Osteoblast (primary cell): Measurements from ENCODE around the gene OSBPL5. TPM values are rescaled to one million over a fixed set of nuclear protein-coding genes. Genes with fewer than 3 reads are reported as not detected.
A peak's percentile ranks its signal among the peaks of the same experiment; 100 is the strongest.

Experiments used
- DNase-seq: peaks from one replicate; pipeline ENCODE4 v3.0.0; 2011; ENCODE audit warnings: low spot score, mixed read lengths; ENCODE audit not compliant: insufficient read length; ENCODE audit errors: missing footprints
- H2AFZ ChIP-seq: 2 replicates; pipeline ENCODE4 v1.6.0; 2011; ENCODE audit warnings: mild to moderate bottlenecking, low read length
- H3K27ac ChIP-seq: 2 replicates; pipeline ENCODE4 v1.5.1; 2011; ENCODE audit warnings: mild to moderate bottlenecking, low read depth, low read length, moderate library complexity
- H3K27me3 ChIP-seq: 2 replicates; pipeline ENCODE4 v1.6.0; 2012; ENCODE audit warnings: mild to moderate bottlenecking, control low read depth, inconsistent platforms, low read length, moderate library complexity; ENCODE audit not compliant: insufficient read depth
- H3K36me3 ChIP-seq: 2 replicates; pipeline ENCODE4 v1.5.1; 2011; ENCODE audit warnings: mild to moderate bottlenecking, low read length, control low read depth, moderate library complexity; ENCODE audit not compliant: insufficient read depth
- H3K4me1 ChIP-seq: 2 replicates; pipeline ENCODE4 v1.5.1; 2011; ENCODE audit warnings: mild to moderate bottlenecking, low read length, control low read depth, moderate library complexity; ENCODE audit not compliant: insufficient read depth
- H3K4me2 ChIP-seq: 2 replicates; pipeline ENCODE4 v1.6.0; 2011; ENCODE audit warnings: mild to moderate bottlenecking, low read length; ENCODE audit not compliant: insufficient read depth
- H3K4me3 ChIP-seq: fragments of 200-600 bp; sonication (generic); 3 replicates; pipeline ENCODE4 v1.5.1; 2012; ENCODE audit warnings: mild to moderate bottlenecking, low read length, inconsistent platforms; ENCODE audit not compliant: insufficient read depth
- H3K79me2 ChIP-seq: 2 replicates; pipeline ENCODE4 v1.6.0; 2012; ENCODE audit warnings: mild to moderate bottlenecking, low read length, control low read depth, inconsistent platforms; ENCODE audit not compliant: insufficient read depth
- H3K9me3 ChIP-seq: 2 replicates; pipeline ENCODE4 v1.5.1; 2011; ENCODE audit warnings: low read depth, low read length, control low read depth
- H4K20me1 ChIP-seq: 2 replicates; pipeline ENCODE4 v1.6.0; 2012; ENCODE audit warnings: mild to moderate bottlenecking, low read length, control low read depth; ENCODE audit not compliant: insufficient read depth
- CTCF ChIP-seq: IDR thresholded peaks from 2 replicates; pipeline ENCODE4 v1.5.1; 2011; ENCODE audit warnings: mild to moderate bottlenecking, low read depth, low read length, moderate library complexity; ENCODE audit errors: extremely low read depth
- total RNA-seq: library from RNA; depleted of rRNA; stranded (reverse); fragments of >200 nt; gene quantifications from 2 replicates; pipeline ENCODE4 v1.2.3, GENCODE V29; 2012

OSBPL5 gene
- total RNA-seq, 1 donor, result 49.9 TPM

DNA sequence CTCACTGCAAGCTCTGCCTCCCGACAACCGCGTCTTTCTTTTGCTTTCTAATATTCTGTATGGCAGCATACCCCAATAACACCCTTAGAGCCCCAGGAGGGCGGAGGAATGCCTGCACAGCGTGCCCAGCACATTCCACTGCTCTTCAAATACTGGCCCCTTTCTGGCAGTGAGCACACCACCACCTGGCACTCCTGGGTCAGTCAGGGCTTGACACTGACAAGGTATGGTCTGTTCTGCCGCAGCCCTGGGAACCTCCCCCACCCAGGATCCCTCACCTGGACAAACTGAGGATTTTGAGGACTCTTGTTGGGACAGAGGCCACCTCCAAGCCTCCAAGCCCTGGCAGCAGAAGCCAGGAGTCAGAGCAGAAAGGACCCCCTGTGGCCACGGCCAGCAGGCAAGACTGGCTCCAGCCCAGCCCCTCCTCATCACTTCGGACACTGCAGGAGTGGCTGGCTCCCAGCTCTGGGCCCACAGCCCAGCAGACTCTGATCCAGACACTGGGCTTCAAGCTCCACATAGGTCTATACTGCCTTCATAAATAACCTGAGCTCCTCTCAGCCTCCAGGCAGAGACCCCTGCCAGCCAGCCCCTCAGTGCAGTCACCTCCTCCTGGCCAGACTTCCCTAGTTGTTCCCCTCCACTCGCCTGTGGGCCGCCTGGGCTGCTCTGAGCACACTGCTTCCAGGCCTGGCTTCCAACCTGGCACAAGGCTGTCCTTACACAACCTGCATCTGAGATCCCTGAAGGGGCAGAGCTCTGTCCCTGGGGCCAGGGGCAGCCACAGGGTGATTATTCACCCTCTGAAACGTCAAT, 122.4 kb downstream of the OSBPL5 start:
- H3K4me1 ChIP-seq, result peaks cover 16% of the 10 kb centered on the region
- H3K27ac ChIP-seq, result peak overlapping the region; percentile 47
- no peak overlapping the region for H2AFZ ChIP-seq
- H3K36me3 ChIP-seq, result peaks cover 70% of the 10 kb centered on the region
- H3K27me3 ChIP-seq, result no peaks in the 10 kb centered on the region
- DNase-seq, result peak; percentile 58
- no peak for TF ChIP-seq CTCF
- H3K4me2 ChIP-seq, result no peak overlapping the region
- peaks cover 56% of the 10 kb centered on the region for H4K20me1 ChIP-seq
- no peak overlapping the region for H3K4me3 ChIP-seq
- no peaks in the 10 kb centered on the region for H3K9me3 ChIP-seq
- peaks cover 73% of the 10 kb centered on the region for H3K79me2 ChIP-seq

DNA sequence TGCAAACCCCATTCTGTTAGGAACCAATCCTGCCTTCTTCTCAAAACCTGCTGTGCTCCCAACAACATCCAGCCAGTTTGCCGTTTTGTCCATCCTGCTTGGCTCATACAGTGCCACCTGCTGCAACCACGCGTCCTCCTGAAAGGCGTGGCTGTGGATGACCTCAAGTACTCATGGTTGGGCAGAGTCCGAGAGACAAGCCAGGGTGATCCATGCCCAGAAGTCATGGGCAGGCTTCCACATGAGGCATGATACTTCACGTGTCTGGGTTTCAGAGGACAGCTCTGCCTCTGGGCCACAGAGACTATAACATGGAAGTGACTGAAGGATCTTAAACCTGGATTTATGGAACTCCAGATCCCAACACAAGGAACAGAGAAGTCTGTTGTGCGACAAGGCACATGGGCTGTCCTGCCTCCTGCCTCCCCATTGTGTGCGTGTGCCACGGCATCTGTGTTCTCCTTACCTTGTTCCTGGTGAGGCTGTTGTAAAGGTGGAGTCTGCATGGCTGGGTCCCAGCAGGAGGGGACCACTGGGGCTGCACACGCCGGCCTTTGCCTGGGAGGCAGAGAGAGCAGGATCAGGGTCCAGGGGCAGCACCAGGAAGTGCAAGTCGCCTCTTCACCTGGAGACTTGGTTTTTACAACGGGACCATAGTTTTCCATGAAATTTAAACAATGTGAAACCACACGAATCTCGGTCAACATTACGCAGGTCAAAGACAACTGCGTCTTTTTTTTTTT, 123.2 kb downstream of the OSBPL5 start:
- DNase-seq, result peak; percentile 87
- Histone ChIP-seq H3K27me3 (no peaks in the 10 kb centered on the region), H3K79me2 (peaks cover 69% of the 10 kb centered on the region), H3K9me3 (no peaks in the 10 kb centered on the region), H2AFZ (no peak overlapping the region), H3K36me3 (peaks cover 71% of the 10 kb centered on the region), H3K27ac (no peak overlapping the region), H4K20me1 (peaks cover 55% of the 10 kb centered on the region), H3K4me3 (no peak overlapping the region), H3K4me1 (peaks cover 16% of the 10 kb centered on the region), H3K4me2 (no peak overlapping the region)
- TF ChIP-seq CTCF, result no peak

- H3K79me2 ChIP-seq, result peaks cover 63% of the 10 kb centered on the region
- no peaks in the 10 kb centered on the region for H3K9me3 ChIP-seq
- H3K4me1 ChIP-seq, result peaks cover 16% of the 10 kb centered on the region
- H3K4me3 ChIP-seq, result no peak overlapping the region
- no peak overlapping the region for H2AFZ ChIP-seq
- H3K27ac ChIP-seq, result no peak overlapping the region
- peaks cover 72% of the 10 kb centered on the region for H3K36me3 ChIP-seq
- no peak overlapping the region for H3K4me2 ChIP-seq
- no peaks in the 10 kb centered on the region for H3K27me3 ChIP-seq
- no peak for TF ChIP-seq CTCF
- peaks cover 52% of the 10 kb centered on the region for H4K20me1 ChIP-seq
- DNase-seq, result peak; percentile 23
Measured at GRCh38 chr11:3040881-3041280, 124.2 kb downstream of the OSBPL5 start.

- Histone ChIP-seq H3K36me3 (peaks cover 83% of the 10 kb centered on the region), H4K20me1 (peaks cover 29% of the 10 kb centered on the region), H3K4me2 (no peak overlapping the region), H3K27ac (no peak overlapping the region), H3K9me3 (no peaks in the 10 kb centered on the region), H3K4me1 (peaks cover 2% of the 10 kb centered on the region), H3K4me3 (no peak overlapping the region), H2AFZ (no peak overlapping the region), H3K27me3 (no peaks in the 10 kb centered on the region), H3K79me2 (peaks cover 44% of the 10 kb centered on the region)
- DNase-seq, result peak; percentile 35
- no peak for TF ChIP-seq CTCF
Measured at GRCh38 chr11:3037945-3038271, 127.2 kb downstream of the OSBPL5 start.
